Heart right ventricle (tissue), 16 donors: ENCODE results near the gene NEDD4. TPM values are rescaled to one million over a fixed set of nuclear protein-coding genes. Genes with fewer than 3 reads are reported as not detected.

Experiments used
- ATAC-seq, 8 donors: fragments of 200-7000 bp; cut with Tn5 transposase; one replicate each; pipeline ENCODE4 v1.9.1; 2020; ENCODE audit warnings: mild to moderate bottlenecking in 8 of 8, moderate library complexity in 8 of 8, moderate number of reproducible peaks in 1 of 8
- DNase-seq, 2 donors: peaks; one replicate each; pipeline ENCODE4 v3.0.0-alpha.2; 2020
- H3K27ac ChIP-seq, 10 donors: fragments of 200-600 bp; sonication (generic) in 2 of 10; one replicate each; pipeline versions ENCODE4 v1.5.0 to v1.8.0; 2020 to 2022; ENCODE audit warnings: mild to moderate bottlenecking in 3 of 10
- H3K27me3 ChIP-seq, 7 donors: fragments of 200-600 bp; one replicate each; pipeline ENCODE4 v1.8.0; 2021 to 2022; ENCODE audit warnings: mild to moderate bottlenecking in 2 of 7
- H3K36me3 ChIP-seq, 9 donors: fragments of 200-600 bp; sonication (generic) in 1 of 9; one replicate each; pipeline versions ENCODE4 v1.5.0 to v1.8.0; 2020 to 2022; ENCODE audit warnings: mild to moderate bottlenecking in 2 of 9
- H3K4me1 ChIP-seq, 9 donors: fragments of 200-600 bp; sonication (generic) in 1 of 9; one replicate each; pipeline versions ENCODE4 v1.5.0 to v1.8.0; 2020 to 2022; ENCODE audit warnings: mild to moderate bottlenecking in 4 of 9
- H3K4me3 ChIP-seq, 10 donors: fragments of 200-600 bp; sonication (generic) in 2 of 10; one replicate each; pipeline versions ENCODE4 v1.5.0 to v1.8.0; 2020 to 2022; ENCODE audit warnings: mild to moderate bottlenecking in 7 of 10, moderate library complexity in 2 of 10
- H3K9me3 ChIP-seq, 11 donors: fragments of 200-600 bp in 10 of 11; sonication (generic) in 2 of 11; one replicate each; pipeline versions ENCODE4 v1.5.0 to v1.8.0; 2013 to 2022; ENCODE audit warnings: mild to moderate bottlenecking in 2 of 11, control low read depth in 1 of 11, moderate library complexity in 1 of 11
- CTCF ChIP-seq, 9 donors: fragments of 200-600 bp; sonication (generic) in 2 of 9; IDR thresholded peaks; one replicate each; pipeline versions ENCODE4 v1.5.0 to v1.8.0; 2021 to 2022; ENCODE audit warnings: antibody characterized with exemption in 9 of 9, mild to moderate bottlenecking in 5 of 9, moderate library complexity in 1 of 9
- WGBS, 2 donors: extraction: QIAGEN DNeasy Blood & Tissue Kit; methylation state at CpG; one replicate each; pipeline ENCODE4 v1.1.7; 2013; ENCODE audit warnings: inconsistent platforms in 1 of 2; 5-methylcytosine and 5-hydroxymethylcytosine counted together
- intact Hi-C, 10 donors: fragments of 100-400 bp; cut with DNase I; formaldehyde crosslinking; loops; one replicate each; pipeline versions ENCODE4 v1.11.1 to v1.14.2; 2022
- polyA plus RNA-seq, 2 donors: library from polyadenylated mRNA; stranded (reverse); fragments of 200-250 nt; gene quantifications; one replicate each; pipeline ENCODE4 v1.2.3, GENCODE V29; 2013
- total RNA-seq, 10 donors: library from RNA; stranded (reverse); fragmentation: NEBNext Ultra II Directional in 3 of 10; extraction: Animal tissue kit (Norgen Biotek cat#: 25700) in 3 of 10; gene quantifications; one replicate each; pipeline versions ENCODE4 v1.2.1 to v1.2.4, GENCODE V29; 2021 to 2023
- donor health status: Arrhythmogenic right ventricular cardiomyopathy.
- donor health status: ischemic (EF 13 %, LVEDD 7.1; RV severe dilation, severe dysfunction).
- donor health status: healthy with polysubstance abuse.
- donor health status: DM: no; HTN: yes; CAD: no.
- donor health status: DM: no; HTN: no; CAD: no.
- donor health status: ischemic (EF 25% LVEDD 6.9; RV normal size, moderate dysfunction).
- donor health status: ischemic (EF 25% LVEDD 5.7; RV mildly dilated, moderate dysfunction).
- donor health status: healthy.
- donor health status: DM: yes; HTN: yes; CAD: no.
- donor health status: Ischemic cardiomyopathy.
- donor health status: ischemic (EF 35%, LVEDD 5.7; RV mildly dilated, moderate dysfunction).
- donor health status: nonischemic (EF 11% LVEDD 7.7; RV severe dilation, severe dysfunction).
- donor health status: DM: yes; HTN: yes; CAD: no.
- donor health status: PGD.
- donor health status: ischemic (EF 29% LVEDD 5.4; RV normal size, mild dysfunction).
- donor health status: nonischemic (EF 23%, LVEDD 6.1; RV moderate dilation, normal function).

Gene NEDD4
- total and polyA plus RNA-seq, 12 donors, result 3.5 to 11.5 (median 8.7) TPM

GRCh38 chr15:55784286-55784685, 209.1 kb downstream of the NEDD4 start:
- intact Hi-C loops, result loop anchor here in 1 of 10 donors (10.0 kb wide), 1 partner anchor 51 kb away; no protein-coding TSS in a partner anchor
- H3K36me3 ChIP-seq, result no peaks in the 10 kb centered on the region
- TF ChIP-seq CTCF (IDR thresholded peaks at IDR 0.05), result no peak
- H3K4me1 ChIP-seq, result no peaks in the 10 kb centered on the region
- DNase-seq (no peak), ATAC-seq (no peak)
- H3K9me3 ChIP-seq, result peaks cover 0 to 9% (median 0%) of the 10 kb centered on the region in 11 donors
- H3K27me3 ChIP-seq, result no peaks in the 10 kb centered on the region
- no peak overlapping the region for H3K27ac ChIP-seq
- H3K4me3 ChIP-seq, result no peak overlapping the region

DNA sequence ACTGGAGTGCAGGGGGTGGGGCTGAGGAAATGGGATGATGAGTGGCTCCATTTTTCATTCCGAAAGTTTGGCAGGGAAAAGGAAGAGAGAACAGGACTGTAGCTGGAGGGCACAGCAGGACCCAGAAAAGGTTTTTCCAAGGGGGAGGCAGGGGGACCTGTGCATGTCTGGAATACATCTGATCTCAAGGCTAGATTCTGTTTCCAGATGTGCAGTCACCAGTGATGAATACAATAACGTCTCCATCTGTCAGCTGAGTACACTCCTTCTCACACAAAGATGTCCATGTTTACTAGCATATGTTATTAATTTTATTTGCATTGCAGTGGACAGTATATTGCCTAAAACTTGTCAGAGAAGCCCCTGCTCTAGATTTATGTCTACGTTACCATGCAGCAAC, 210.5 kb downstream of the NEDD4 start:
- intact Hi-C loops, result loop anchor here in 1 of 10 donors (10.0 kb wide), 1 partner anchor 52 kb away; no protein-coding TSS in a partner anchor
- ATAC-seq (no peak), DNase-seq (no peak)
- Histone ChIP-seq H3K27me3 (no peaks in the 10 kb centered on the region), H3K36me3 (no peaks in the 10 kb centered on the region), H3K4me3 (no peak overlapping the region), H3K4me1 (no peaks in the 10 kb centered on the region), H3K9me3 (peaks cover 0 to 9% (median 0%) of the 10 kb centered on the region in 11 donors), H3K27ac (no peak overlapping the region)
- no peak for TF ChIP-seq CTCF (IDR thresholded peaks at IDR 0.05)
- 64 to 72% methylated on average over 3 of the region's 3 CpGs for WGBS, 2 donors

DNA sequence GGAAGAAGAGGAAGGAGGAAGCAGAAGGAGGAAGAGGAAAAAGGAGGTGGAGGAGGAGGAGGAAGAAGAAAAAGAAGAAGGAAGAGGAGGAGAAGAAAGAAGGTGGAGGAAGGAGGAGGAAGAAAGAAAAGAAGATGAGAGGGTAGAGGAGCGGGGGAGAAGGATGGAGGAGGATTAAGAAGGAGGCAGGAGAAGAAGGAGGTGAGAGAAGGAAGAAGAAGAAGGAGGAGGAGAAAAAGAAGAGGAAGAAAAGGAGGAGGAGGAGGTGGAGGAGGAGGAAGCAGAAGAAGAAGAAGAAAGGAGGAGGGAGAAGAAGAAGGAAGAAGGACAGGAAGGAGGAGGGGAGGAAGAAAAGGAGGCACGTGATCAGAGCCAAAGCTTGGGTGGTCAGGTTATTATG, 213.1 kb downstream of the NEDD4 start:
- intact Hi-C loops, result loop anchor here in 1 of 10 donors (10.0 kb wide), 1 partner anchor 55 kb away; no protein-coding TSS in a partner anchor
- ATAC-seq, result no peak
- H3K4me3 ChIP-seq, result no peak overlapping the region

GRCh38 chr15:55778932-55779331, 214.5 kb downstream of the NEDD4 start:
- H3K4me3 ChIP-seq, result no peak overlapping the region
- intact Hi-C loops, result loop anchor here in 1 of 10 donors (10.0 kb wide), 1 partner anchor 134 kb away; no protein-coding TSS in a partner anchor
- peaks cover 0 to 9% (median 0%) of the 10 kb centered on the region in 11 donors for H3K9me3 ChIP-seq
- no peak for DNase-seq
- H3K4me1 ChIP-seq, result no peaks in the 10 kb centered on the region
- H3K36me3 ChIP-seq, result no peaks in the 10 kb centered on the region
- TF ChIP-seq CTCF (IDR thresholded peaks at IDR 0.05), result no peak
- no peak overlapping the region for H3K27ac ChIP-seq
- WGBS, 2 donors, result 90 to 93% methylated on average over 3 of the region's 3 CpGs
- ATAC-seq, result no peak
- no peaks in the 10 kb centered on the region for H3K27me3 ChIP-seq

More for the DNA sequence above, 213.1 kb downstream of the NEDD4 start:
- Histone ChIP-seq H3K27me3 (no peaks in the 10 kb centered on the region), H3K9me3 (peaks cover 0 to 9% (median 0%) of the 10 kb centered on the region in 11 donors), H3K36me3 (no peaks in the 10 kb centered on the region), H3K4me1 (no peaks in the 10 kb centered on the region), H3K27ac (no peak overlapping the region)
- WGBS, 2 donors, result 55 to 59% methylated on average over 1 to 2 of the region's 2 CpGs
- no peak for DNase-seq
- TF ChIP-seq CTCF (IDR thresholded peaks at IDR 0.05), result no peak
